Gastroesophageal sphincter (tissue), 4 donors: ENCODE measurements around the gene OR14A2. TPM values are rescaled to one million over a fixed set of nuclear protein-coding genes. Genes with fewer than 3 reads are reported as not detected.
"Not testable (repeated sequence)": the region's sequence is repeated elsewhere in the genome, so short reads cannot be mapped to it uniquely, and the experiment has no call there.

Experiments used
- ATAC-seq: fragments of 150-250 bp; one replicate; pipeline ENCODE4 v1.9.1; 2016; ENCODE audit warnings: mild to moderate bottlenecking, moderate library complexity
- H3K27ac ChIP-seq, 4 donors: fragments of 200-600 bp; sonication (generic) in 3 of 4; 1 replicate in 3 of 4; 2 replicates in 1 of 4; pipeline ENCODE4 v1.5.1; 2016 to 2019
- H3K27me3 ChIP-seq: fragments of 200-600 bp; sonication (generic); one replicate; pipeline ENCODE4 v1.5.1; 2019
- H3K36me3 ChIP-seq, 2 donors: fragments of 200-600 bp; sonication (generic); one replicate each; pipeline ENCODE4 v1.5.1; 2019; ENCODE audit warnings: control low read depth in 1 of 2
- H3K4me1 ChIP-seq, 3 donors: fragments of 200-600 bp; sonication (generic); 1 replicate in 2 of 3; 2 replicates in 1 of 3; pipeline ENCODE4 v1.5.1; 2016 to 2019; ENCODE audit warnings: control low read depth in 2 of 3
- H3K4me3 ChIP-seq, 2 donors: fragments of 200-600 bp; sonication (generic); one replicate each; pipeline ENCODE4 v1.5.1; 2019; ENCODE audit warnings: mild to moderate bottlenecking in 1 of 2, moderate library complexity in 1 of 2
- H3K9me3 ChIP-seq, 3 donors: fragments of 200-600 bp; sonication (generic); one replicate each; pipeline ENCODE4 v1.5.1; 2017 to 2019; ENCODE audit warnings: control low read depth in 2 of 3
- EP300 ChIP-seq: sonication (generic); formaldehyde crosslinking; IDR thresholded peaks from one replicate; pipeline ENCODE4 v1.6.1; 2017; ENCODE audit warnings: antibody characterized with exemption, mild to moderate bottlenecking
- POLR2A ChIP-seq, 2 donors: fragments of 450-650 bp; IDR thresholded peaks; one replicate each; pipeline ENCODE4 v1.6.1; 2017; ENCODE audit warnings: antibody characterized with exemption in 2 of 2, mild to moderate bottlenecking in 2 of 2, moderate library complexity in 1 of 2
- POLR2AphosphoS5 ChIP-seq: sonication (generic); formaldehyde crosslinking; IDR thresholded peaks from one replicate; pipeline ENCODE4 v1.6.1; 2017; ENCODE audit warnings: antibody characterized with exemption
- WGBS, 2 donors: methylation state at CpG; one replicate each; pipeline ENCODE4 v1.1.5; 2018; ENCODE audit warnings: low coverage in 1 of 2; 5-methylcytosine and 5-hydroxymethylcytosine counted together
- total RNA-seq, 4 donors: library from RNA; depleted of rRNA; stranded (reverse); fragments of >200 nt; gene quantifications; one replicate each; pipeline ENCODE4 v1.1.0, GENCODE V29; 2016
- TF ChIP-seq, protein P1 (sequence below), 4 experiments: fragments of 200-600 bp in 2 of 4; fragments of 450-650 bp in 2 of 4; sonication (generic) in 1 of 4; IDR thresholded peaks; one replicate each; pipeline ENCODE4 v1.5.1; 2017 to 2019; ENCODE audit warnings: antibody characterized with exemption in 4 of 4, mild to moderate bottlenecking in 2 of 4, moderate library complexity in 2 of 4

Gene OR14A2
- total RNA-seq, 4 donors from 2014 or later: not detected

DNA sequence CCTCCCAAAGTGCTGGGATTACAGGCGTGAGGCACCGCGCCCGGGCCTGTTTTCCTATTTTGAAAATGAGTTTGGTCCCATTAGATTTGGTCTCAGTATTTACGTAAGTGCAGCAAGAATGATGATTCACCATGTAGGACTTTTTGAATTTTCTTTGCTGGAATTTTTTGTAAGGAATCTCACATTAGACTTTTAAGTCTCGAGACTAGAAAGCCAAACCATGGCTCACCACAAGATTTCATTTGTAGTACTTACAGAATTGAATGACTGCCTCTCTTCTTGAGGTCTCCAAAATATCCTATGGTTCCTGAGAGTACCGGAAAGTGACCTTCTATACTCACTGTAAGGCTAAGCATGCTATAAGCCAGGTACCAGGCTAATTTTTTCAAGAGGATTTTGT, 325 bp downstream of the OR14A2 start:
- 81 to 95% methylated on average over 6 to 7 of the region's 7 CpGs for WGBS, 2 donors
- Histone ChIP-seq H3K27me3 (no peaks in the 10 kb centered on the region), H3K9me3 (peaks cover 0 to 20% (median 0%) of the 10 kb centered on the region in 3 donors), H3K36me3 (no peaks in the 10 kb centered on the region), H3K4me1 (no peaks in the 10 kb centered on the region), H3K27ac (no peak overlapping the region), H3K4me3 (no peak overlapping the region)
- TF ChIP-seq POLR2A (IDR thresholded peaks at IDR 0.05) (no peak), EP300 (no peak), POLR2AphosphoS5 (no peak)
- TF ChIP-seq, protein P1, sequence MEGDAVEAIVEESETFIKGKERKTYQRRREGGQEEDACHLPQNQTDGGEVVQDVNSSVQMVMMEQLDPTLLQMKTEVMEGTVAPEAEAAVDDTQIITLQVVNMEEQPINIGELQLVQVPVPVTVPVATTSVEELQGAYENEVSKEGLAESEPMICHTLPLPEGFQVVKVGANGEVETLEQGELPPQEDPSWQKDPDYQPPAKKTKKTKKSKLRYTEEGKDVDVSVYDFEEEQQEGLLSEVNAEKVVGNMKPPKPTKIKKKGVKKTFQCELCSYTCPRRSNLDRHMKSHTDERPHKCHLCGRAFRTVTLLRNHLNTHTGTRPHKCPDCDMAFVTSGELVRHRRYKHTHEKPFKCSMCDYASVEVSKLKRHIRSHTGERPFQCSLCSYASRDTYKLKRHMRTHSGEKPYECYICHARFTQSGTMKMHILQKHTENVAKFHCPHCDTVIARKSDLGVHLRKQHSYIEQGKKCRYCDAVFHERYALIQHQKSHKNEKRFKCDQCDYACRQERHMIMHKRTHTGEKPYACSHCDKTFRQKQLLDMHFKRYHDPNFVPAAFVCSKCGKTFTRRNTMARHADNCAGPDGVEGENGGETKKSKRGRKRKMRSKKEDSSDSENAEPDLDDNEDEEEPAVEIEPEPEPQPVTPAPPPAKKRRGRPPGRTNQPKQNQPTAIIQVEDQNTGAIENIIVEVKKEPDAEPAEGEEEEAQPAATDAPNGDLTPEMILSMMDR (IDR thresholded peaks at IDR 0.05): no peak
- ATAC-seq: no peak

DNA sequence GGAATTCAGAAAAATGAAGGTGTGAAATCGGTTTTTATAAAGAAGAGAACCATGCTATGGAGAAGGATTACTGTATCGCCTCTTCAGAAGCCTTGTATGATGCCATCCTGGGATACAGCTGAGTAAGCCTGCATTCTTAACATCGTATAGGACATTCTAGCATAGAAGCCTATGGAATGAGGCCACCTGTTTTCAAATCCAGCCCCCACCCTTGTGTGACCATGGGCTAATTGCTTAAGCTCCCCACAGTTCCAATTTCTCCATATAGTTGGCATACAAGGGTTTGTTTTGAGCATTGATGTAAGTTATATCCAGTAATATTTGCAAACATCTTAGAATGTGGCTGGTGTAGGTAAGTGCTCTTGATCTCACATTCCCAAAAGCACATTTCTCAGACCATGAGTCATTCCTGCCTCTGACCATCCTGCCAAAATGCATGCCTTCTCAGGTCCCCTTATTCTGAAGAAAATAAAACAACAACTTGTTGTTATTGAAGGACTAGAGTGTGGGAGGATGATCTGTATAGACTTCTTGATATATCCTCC, 1.5 kb downstream of the OR14A2 start:
- Histone ChIP-seq H3K9me3 (peaks cover 0 to 20% (median 0%) of the 10 kb centered on the region in 3 donors), H3K4me3 (no peak overlapping the region), H3K27ac (no peak overlapping the region), H3K4me1 (no peaks in the 10 kb centered on the region), H3K27me3 (no peaks in the 10 kb centered on the region), H3K36me3 (no peaks in the 10 kb centered on the region)
- ATAC-seq: no peak
- TF ChIP-seq EP300: no peak
- TF ChIP-seq, protein P1 (IDR thresholded peaks at IDR 0.05): no peak
- no peak for TF ChIP-seq POLR2AphosphoS5
- TF ChIP-seq POLR2A (IDR thresholded peaks at IDR 0.05): no peak
- 73 to 78% methylated on average over 2 to 3 of the region's 3 CpGs for WGBS, 2 donors

DNA sequence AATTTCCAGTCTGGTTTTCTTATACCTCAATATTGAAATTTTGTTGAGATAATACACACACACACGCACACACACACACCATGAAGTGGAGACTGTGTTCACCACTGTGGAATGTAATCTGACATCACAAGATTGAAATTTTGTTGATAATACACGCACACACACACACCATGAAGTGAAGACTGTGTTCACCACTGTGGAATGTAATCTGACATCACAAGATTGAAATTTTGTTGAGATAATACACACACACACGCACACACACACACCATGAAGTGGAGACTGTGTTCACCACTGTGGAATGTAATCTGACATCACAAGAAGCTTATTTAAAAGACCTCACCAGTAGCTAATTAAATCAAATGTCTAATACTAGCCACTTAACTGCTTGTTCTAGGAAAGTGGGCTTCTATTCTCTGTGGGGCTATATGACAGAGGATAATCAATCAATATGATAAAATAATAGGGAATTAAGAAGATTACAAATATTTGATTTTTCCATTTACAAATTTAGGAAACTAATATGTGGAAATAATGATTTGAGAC, 5.7 kb downstream of the OR14A2 start:
- WGBS, 2 donors: 46 to 64% methylated on average over 3 of the region's 3 CpGs
- H3K4me3 ChIP-seq, H3K9me3 ChIP-seq, H3K27ac ChIP-seq, H3K27me3 ChIP-seq, ATAC-seq, H3K4me1 ChIP-seq, H3K36me3 ChIP-seq: not testable (repeated sequence)

DNA sequence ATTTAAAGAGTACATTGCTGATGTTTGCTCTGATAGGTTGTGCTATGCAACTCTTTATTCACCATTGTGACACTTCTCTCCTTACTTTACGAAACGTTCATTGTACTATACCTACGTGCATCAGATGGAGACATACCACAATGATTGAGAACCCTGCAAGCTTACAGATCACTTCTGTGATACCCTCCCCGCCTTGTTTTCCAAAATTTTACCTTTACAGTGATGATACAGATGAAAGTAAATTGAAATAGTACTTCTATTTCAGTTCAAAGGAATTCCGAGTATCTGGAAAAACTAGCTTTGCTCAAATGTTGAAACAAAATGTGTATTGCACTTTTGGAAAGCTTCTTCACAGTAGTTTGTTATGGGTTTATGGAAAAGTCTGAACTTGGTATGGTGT, 6.2 kb downstream of the OR14A2 start:
- Histone ChIP-seq H3K4me1 (no peaks in the 10 kb centered on the region), H3K4me3 (no peak overlapping the region), H3K27ac (no peak overlapping the region), H3K9me3 (no peaks in the 10 kb centered on the region), H3K27me3 (no peaks in the 10 kb centered on the region), H3K36me3 (no peaks in the 10 kb centered on the region)
- no peak for TF ChIP-seq POLR2A (IDR thresholded peaks at IDR 0.05)
- TF ChIP-seq, protein P1 (IDR thresholded peaks at IDR 0.05): no peak
- TF ChIP-seq EP300: no peak
- TF ChIP-seq POLR2AphosphoS5: no peak
- WGBS, 2 donors: 76 to 84% methylated on average over 5 of the region's 5 CpGs
- no peak for ATAC-seq

DNA sequence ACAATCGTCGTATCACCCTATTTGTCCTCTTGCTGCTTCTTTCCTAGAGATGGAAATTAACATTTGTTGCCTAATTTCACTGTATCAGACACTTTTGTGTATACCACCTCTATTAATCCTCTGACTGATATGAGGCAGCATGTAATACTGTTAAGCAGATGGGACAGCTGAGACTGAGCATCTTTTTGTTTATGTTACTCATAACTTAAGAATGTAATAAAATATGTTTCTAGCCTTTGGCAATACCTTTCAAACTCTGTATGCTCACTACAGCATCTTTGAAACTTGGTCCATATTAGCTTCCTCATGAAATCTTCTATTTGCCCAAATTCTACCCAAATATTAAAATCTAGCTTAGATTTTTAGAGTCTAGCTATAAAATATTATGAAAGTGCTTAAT, 7.2 kb downstream of the OR14A2 start:
- Histone ChIP-seq H3K27ac (no peak overlapping the region), H3K4me3 (no peak overlapping the region), H3K9me3 (no peaks in the 10 kb centered on the region), H3K36me3 (no peaks in the 10 kb centered on the region), H3K4me1 (no peaks in the 10 kb centered on the region), H3K27me3 (no peaks in the 10 kb centered on the region)
- no peak for ATAC-seq
- WGBS, 2 donors: 85% methylated on average over 2 of the region's 2 CpGs
- TF ChIP-seq POLR2AphosphoS5 (no peak), EP300 (no peak), POLR2A (IDR thresholded peaks at IDR 0.05) (no peak)
- TF ChIP-seq, protein P1 (IDR thresholded peaks at IDR 0.05): no peak
